Measurements from ENCODE around the gene TSSK6.

GRCh38 chr19:19526581-19527370 lies 11.4 kb upstream of the TSSK6 start:
- TF ChIP-seq EP300 (IDR thresholded peaks at IDR 0.05) (no peak), POLR2AphosphoS5 (IDR thresholded peaks at IDR 0.05) (no peak)
- TF ChIP-seq, protein P1, sequence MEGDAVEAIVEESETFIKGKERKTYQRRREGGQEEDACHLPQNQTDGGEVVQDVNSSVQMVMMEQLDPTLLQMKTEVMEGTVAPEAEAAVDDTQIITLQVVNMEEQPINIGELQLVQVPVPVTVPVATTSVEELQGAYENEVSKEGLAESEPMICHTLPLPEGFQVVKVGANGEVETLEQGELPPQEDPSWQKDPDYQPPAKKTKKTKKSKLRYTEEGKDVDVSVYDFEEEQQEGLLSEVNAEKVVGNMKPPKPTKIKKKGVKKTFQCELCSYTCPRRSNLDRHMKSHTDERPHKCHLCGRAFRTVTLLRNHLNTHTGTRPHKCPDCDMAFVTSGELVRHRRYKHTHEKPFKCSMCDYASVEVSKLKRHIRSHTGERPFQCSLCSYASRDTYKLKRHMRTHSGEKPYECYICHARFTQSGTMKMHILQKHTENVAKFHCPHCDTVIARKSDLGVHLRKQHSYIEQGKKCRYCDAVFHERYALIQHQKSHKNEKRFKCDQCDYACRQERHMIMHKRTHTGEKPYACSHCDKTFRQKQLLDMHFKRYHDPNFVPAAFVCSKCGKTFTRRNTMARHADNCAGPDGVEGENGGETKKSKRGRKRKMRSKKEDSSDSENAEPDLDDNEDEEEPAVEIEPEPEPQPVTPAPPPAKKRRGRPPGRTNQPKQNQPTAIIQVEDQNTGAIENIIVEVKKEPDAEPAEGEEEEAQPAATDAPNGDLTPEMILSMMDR (IDR thresholded peaks at IDR 0.05): no peak

Data from esophagus muscularis mucosa (tissue), 4 donors.